ENCODE data around the gene DCAKD.
"Not testable (repeated sequence)": the region's sequence is repeated elsewhere in the genome, so short reads cannot be mapped to it uniquely, and the experiment has no call there.

The DCAKD gene

DNA sequence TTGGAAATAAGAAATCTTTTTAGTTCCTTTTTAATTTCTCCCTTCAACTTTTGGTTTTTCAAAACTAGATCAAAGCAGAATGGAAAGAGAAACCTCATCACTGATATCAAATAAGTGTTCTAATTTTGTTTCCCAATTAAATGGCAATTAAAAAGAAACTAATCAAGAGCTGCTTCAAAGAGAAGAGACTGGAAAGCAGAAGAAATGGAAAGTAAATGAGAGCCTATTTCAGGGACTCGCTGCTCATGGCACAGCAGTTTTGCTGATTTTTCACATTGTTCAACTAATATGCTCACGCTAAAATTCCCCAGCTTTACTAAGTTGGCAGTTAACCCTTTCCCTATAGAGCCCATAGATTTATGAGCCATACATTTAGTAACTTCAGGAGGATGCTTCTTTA lies 16.2 kb upstream of the DCAKD start:
- in situ Hi-C loops (cut with HindIII; ENCODE audit: low sequenced_read_pairs) = no loop called here

DNA sequence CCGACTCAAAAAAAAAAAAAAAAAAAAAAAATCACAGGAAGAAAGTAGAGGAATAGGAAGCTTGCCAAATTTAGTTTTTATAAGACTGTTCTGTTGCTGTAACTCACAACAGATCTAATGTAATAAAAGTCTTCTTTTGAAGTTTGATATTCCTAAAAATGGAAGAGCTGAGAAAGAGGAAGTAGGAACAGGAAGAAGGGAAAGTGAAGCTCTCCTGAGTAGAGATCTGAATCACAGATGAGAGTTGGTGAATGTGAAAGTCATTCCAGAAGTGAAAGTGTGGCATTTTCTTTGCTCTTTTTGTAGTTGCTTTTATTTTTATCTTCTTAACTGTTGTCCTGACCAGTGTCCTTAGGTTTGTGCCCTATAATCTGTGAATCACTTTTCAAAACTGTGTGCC lies 11.8 kb upstream of the DCAKD start:
- in situ Hi-C loops (cut with HindIII; ENCODE audit: low sequenced_read_pairs) = no loop called here

DNA sequence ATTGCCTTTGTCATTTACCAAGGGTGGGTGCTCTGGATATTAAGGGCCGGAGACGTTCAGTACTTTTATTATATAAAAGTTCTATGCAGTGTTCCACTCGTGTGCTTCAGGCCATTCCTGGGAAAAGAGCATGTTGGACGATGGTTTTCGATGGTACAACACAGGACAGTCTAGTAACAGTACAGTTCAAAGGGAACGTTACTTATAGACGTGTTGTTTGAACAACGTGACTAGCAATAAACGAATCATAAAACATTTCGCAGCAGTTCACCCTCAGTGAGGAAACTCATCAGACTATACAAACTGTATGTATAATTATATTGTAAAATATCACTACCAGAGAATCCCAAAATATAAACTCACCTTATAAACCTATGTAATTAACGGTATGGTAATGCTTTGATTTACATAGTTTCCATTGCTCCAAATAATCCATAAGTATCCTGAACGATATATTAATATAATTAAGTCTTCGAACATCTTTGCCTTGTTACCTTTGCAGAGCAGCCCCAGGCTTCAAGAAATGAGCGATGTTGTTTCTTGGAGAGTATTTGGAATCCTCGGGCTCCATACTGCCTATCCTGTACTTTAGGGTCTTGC lies 10.3 kb upstream of the DCAKD start:
- in situ Hi-C loops (cut with HindIII; ENCODE audit: low sequenced_read_pairs) = no loop called here

DNA sequence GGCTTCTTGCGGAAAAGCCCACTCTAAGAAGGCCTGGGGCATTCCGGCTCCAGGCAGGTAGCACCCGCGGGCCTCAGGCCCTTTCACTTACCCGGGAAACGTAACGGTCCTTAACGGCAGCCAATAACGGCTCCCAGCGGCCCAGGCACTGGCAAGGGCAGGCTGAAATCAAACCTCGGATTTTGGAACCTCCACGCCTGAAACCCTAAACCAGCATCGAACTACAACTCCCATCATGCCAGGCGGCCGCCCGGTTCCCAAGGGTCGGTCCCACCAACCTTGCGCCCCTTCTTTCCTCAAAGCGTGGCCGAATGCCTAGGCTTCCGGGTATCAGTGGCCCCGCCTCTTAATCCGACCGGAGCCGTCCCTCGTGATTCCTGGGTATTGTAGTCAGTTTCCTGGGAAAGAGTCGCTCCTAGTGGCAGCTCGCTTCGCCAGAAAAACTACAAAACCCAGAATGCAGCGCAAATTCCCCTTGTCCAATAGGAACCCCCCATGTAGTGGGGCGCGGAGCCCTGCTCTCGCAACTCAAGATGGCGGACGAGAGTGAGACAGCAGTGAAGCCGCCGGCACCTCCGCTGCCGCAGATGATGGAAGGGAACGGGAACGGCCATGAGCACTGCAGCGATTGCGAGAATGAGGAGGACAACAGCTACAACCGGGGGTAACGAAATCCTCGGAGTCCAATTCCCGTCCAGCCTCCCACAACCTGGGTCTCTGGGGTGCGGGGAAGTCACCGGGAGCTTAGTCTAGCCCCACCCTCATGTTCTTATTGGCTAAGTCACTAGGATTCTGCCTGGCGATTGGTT lies 9.6 kb upstream of the DCAKD start, which contains the start of gene NMT1:
NMT1 (plus strand) TSS at position 521 of the 809 bp plus-strand sequence; CDS start at position 534, 13 bp downstream.
- in situ Hi-C loops (cut with HindIII; ENCODE audit: low sequenced_read_pairs) = no loop called here

DNA sequence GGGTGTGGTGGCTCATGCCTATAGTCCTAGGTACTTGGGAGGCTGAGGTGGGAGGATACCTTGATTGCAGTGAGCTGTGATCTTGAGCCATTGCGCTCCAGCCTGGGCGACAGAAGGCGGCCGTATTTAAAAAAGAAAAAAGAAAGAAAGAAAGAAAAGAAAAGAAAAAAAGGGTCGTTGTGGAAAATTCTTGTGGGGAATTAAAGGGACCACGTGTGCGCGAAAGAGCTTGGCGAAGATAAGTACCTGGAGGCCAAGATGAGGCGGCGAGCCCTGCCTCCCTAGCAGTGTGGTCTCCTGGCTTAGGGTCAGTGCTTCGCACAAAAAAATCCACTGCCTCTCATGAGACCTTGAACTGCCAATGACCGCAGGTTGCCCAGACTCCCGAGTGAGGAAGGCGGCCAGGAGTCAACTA lies 9.0 kb upstream of the DCAKD start:
- in situ Hi-C loops (cut with HindIII; ENCODE audit: low sequenced_read_pairs) = no loop called here

DNA sequence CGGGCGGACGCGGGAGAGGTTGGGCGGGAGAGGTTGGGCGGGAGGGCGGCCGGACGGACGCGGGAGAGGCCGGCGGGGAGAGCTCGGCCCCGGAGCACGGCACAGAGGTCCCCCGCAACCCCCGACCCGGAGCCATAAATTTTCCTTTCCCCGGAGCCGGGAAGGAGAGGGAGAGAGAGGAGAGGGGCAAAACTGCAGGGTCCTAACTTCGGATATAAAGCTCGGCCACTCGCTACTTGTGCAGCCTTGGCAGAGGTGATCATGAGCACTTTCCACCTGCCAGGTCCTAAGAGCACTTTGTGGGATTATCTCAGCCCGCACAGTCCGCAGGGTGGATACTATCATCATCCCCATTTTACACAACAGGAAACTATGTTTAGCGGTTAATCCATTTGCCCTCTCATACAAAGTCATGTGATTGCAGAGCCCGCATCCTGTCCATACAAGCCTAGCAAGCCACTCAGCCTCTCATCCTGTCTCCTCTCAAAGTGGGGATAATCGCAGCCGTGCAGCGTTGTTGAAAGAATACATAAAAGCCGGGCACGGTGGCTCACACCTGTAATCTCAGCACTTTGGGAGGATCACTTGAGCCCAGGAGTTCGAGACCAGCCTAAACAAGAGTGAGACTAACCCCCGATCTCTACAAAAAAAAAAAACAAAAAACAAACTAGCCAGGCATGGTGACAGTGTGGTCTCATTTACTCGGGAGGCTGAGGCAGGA lies 780 bp upstream of the DCAKD start:
- in situ Hi-C loops (cut with HindIII; ENCODE audit: low sequenced_read_pairs) = no loop called here

DNA sequence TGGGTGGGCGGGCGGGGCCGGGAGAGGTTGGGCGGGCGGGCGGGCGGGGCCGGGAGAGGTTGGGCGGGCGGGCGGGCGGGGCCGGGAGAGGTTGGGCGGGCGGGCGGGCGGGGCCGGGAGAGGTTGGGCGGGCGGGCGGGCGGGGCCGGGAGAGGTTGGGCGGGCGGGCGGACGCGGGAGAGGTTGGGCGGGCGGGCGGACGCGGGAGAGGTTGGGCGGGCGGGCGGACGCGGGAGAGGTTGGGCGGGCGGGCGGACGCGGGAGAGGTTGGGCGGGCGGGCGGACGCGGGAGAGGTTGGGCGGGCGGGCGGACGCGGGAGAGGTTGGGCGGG lies 254 bp upstream of the DCAKD start:
- in situ Hi-C loops (cut with HindIII; ENCODE audit: low sequenced_read_pairs) = not testable (repeated sequence)

DNA sequence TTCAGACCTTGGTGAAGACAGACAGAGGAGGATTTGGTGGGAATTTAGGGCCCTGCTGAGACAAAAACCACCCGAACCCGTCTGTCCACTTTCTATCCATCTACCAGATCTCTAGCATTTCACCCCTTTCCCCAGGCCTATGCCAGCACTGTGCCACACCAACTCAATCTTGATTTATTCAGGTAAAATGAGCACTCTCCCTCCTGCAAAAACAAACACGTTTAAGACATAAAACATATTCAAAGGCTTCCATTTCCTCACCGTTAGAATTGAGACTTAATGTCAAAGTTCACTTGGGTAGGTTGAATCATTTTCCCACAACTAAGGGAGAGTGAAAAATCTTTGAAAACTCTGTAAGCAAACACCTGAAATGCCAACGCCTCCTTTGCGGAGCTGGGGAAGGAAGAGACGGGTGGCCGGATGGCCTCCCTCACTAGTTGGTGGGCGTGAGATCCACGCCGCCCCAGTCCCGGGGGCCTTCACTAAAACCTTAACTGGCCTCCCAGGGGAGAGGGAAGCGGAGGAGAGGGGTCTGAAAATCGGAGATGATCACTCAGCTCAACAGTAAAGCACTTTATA lies 862 bp downstream of the DCAKD start:
- in situ Hi-C loops (cut with HindIII; ENCODE audit: low sequenced_read_pairs) = no loop called here

DNA sequence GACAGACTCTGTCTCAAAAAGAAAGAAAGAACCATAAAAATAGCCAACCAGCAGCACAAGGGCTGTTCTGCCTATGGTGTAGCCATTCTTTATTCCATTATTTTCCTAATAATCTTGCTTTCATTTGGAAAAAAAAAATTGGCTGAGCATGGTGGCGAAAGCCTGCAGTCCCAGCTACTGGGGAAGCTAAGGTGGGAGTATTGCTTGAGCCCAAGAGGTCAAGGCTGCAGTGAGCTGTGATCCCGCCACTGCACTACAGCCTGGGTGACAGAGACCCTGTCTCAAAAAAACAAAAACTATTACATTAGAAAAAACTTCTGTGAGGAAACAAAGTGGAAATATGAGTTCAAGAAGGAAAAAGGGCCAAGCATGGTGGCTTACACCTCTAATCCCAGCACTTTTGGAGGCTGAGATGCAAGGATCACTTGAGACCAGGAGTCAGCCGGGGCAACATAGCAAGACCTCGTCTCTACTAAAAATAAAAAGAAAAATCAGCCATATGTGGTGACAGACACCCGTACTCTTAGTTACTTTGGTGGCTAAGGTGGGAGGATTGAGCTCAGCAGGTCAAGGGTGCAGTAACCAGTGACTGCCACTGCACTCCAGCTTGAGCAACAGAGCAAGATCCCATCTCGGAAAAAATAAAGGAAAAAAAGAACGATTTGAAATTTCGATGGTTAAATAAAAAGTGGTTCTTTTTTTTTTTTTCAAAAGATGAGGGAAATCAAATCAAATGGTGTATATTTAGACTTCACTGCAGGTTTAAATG lies 2.5 kb downstream of the DCAKD start:
- in situ Hi-C loops (cut with HindIII; ENCODE audit: low sequenced_read_pairs) = no loop called here

DNA sequence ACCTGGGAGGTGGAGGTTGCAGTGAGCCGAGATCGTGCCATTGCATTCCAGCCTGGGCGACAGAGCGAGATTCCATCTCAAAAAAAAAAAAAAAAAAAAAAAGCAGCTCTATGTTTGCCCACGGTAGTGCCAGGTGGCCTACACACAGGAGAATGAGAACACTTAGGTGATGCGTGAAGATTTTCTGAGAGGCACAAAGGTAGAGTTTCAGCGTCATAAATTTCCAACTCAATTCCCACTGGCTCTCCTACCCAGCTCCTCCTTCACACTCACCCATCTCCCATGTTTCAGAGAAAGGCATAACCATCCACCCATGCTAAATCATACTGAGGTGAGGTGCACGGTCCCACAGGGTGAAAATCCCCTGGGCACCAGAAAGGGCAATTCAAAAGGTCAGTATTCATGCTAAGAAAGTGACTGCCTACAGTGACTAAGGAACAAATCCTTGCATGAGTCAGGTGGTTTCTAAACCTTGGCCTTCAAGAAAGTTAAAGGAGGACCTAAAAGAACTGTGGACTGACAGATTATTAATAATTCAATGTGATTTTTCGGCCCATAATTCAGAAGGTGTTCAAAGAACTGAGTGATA lies 4.8 kb downstream of the DCAKD start:
- in situ Hi-C loops (cut with HindIII; ENCODE audit: low sequenced_read_pairs) = no loop called here

DNA sequence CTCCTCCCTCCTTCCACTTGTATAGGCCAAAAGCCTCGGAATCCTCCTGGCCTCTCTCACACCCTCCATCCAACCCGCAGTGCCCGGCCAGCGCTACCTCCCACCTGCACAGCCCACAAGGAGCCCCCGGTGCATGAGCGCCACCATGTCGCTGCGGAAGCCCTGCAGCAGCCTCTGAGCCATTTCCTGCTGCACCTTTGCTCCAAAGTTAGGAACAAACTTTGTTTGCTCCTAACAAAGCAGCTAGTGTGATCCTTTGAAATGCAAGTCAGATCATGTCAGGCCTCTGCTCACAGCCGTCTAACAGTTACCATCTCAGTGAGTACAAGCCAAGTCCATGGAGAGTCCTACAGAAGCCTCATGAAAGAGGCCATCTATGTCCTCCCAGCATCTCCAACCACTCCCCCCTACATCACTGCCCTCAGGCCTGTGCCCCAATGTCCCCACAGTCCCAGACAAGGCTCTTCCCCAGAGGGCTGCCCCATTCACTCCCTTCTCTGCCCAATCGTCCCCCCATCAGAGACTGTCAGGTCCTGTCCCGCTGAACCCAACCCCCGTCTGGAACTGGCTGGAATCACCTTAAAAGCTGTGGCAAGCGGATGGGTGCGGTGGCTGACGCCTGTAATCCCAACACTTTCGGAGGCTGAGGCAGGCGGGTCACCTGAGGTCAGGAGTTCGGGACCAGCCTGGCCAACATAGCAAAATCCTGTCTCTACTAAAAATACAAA lies 7.5 kb downstream of the DCAKD start:
- in situ Hi-C loops (cut with HindIII; ENCODE audit: low sequenced_read_pairs) = no loop called here

DNA sequence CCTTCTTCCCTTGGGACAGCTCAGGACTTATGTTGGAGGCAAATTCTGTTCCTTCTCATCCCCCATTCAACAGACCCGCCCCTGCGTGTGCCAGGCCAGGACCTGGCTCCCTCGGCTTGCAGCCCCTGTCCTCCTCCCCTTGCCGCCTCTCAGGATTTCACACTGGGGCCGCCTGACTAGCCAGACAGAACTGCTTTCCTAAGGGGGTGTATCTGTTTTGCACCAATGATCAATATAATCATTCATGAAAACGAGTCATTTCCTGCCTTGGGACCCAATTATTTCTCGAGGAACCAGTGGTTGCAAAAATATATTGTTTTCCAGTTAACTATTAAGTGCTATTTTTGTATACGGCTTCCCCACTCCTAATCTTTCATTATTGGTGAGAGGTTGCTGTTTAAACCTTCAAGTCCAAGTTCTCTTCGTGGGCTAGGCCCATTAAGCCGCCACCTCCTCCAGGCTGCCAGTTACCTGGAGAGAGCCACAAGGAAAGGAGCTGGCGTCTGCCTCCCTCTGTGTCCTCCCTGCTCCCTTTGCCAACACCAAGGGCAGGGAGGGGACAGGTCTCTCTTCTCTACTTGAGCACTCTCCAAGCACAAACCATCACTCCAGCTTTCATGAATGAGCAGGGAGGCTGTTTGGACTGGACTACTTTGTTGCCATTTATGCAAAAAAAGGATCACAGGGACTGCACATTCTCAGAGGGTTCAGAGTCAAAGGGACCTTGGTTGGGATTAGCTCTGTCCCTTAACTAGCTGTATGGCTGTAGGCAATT lies 8.9 kb downstream of the DCAKD start:
- in situ Hi-C loops (cut with HindIII; ENCODE audit: low sequenced_read_pairs) = no loop called here

DNA sequence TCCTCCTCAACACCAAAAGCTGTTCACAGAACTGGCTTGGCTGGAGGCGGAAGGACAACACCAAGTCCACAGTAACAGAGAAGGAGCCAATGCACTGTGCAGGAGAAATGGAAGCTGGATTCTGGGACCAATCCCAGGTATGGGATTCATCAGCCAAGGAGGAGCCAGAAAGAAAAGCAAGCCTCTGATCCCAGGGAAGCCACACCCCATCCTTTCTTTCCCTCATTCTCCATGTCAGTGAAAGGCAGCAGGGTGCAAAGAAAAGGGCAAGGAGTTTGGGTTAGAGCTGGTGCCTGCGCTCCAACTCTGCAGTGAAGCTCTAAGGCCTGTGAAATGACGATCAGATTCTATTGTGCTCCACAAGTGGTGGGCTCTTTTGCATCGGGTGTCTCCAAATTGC lies 11.0 kb downstream of the DCAKD start:
- in situ Hi-C loops (cut with HindIII; ENCODE audit: low sequenced_read_pairs) = no loop called here

DNA sequence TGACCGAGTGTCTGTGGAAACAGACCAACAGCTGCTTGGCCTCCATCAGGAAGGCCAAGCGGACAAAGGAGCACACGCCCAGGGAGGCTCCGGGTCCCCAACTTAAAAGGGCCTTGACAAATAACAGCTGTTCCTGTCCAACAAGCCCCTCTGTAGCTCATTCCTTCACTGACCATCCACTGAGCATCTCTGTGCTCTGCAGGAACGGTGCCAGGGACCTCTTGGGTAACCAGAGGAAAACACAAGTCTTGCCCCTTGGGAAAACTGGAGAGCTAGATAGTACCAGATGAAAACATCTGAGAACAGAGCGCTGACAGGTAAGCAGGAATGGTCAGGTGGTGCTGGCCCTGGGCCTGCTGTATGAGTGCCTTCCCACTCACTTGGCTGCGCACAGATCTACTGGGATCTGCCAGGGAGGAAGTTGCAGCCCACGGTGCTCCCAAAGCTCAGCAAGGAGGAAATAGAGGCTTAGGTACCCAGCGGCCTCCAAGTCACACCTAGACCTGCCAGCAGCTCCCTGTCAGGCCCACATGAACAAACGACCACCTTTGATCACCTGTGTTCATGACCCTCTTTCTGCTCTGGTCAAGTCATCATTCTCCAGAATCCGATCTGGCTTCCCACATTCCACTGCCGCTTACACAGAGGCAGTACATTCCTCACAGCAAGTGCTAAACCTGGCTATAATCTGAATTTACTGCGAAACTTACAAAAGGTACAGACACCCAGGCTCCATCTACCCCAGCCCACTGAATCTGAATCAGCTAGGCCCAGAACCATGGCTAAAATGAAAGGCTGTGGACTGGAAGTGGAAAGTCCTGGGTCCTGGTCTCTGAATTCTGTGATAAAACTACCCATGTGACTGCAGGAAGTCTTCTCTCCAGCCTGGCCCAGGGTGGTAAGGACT lies 12.5 kb downstream of the DCAKD start:
- in situ Hi-C loops (cut with HindIII; ENCODE audit: low sequenced_read_pairs) = no loop called here

DNA sequence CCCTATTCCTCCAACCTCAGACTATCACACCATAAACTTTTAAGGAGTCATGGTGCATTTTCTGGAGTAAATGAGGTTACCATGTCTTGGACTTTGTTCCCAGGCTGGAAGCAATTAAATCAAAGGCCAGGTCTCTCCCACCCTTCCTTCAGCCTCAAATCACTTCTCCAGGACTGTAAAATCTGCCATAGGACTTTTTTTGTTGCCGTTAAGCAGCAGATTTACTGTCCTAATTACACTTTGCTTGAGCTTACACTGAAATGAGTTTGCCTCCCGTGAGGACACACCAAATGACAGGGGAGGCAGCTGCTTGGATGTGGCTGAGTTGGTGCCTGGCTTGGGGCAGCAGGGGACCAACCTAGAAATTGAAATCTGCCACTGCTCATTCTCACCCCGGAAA lies 14.7 kb downstream of the DCAKD start:
- in situ Hi-C loops (cut with HindIII; ENCODE audit: low sequenced_read_pairs) = no loop called here

DNA sequence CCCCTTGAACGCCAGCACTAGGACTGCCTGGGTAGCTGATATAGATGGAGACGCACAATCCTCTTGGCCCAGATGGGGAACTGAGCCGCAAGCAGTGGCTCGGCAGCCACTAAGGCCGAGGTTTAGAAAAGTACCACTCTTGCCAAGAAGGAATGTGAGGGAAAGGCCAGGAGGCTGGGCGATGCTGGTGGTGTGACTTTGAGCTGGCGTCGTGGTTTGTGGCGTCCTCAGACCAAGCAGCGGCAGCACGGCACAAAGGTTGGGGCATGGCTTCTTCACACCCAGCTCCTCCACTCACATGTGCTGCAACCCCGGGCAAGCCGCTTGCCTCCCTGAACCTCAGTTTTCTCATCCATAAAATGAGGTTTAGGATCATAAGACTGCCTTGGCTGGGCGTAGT lies 15.6 kb downstream of the DCAKD start:
- in situ Hi-C loops (cut with HindIII; ENCODE audit: low sequenced_read_pairs) = no loop called here

DNA sequence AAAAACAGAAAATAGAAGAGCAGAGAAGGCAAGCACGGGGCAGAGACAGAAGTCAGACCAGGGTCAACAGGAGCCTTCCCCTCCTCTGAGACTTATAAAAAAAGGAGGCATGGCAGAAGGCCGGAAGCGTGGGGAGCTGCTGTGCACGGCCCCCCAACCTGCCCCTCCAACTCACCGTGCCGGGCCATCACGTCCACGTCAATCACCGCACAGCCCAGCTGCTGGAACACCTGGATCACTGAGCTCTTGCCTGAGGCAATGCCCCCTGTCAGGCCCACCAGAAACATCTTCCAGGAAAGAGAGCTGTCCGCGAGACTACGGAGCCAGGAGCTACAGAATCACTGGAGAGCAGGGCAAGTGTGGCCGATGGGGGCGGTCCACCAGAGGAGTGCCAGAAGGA lies 16.8 kb downstream of the DCAKD start:
- in situ Hi-C loops (cut with HindIII; ENCODE audit: low sequenced_read_pairs) = no loop called here

DNA sequence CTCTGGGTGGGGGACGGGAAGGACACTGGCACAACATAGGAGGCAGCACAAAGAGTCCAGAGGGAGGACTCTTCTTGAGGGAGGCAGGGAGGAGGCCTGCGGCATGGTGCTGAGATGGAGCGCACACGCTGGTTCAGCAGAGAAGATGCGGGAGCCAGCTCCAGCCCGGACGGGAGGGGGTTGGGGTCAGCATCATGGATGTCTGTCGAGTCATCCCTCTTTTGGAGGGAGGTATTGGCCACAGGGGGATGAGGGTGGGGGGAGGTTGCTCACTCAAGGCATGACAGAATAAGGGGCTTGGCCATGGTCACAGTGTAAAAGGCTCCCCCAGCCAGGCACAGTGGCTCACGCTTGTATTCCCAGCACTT lies 19.3 kb downstream of the DCAKD start:
- in situ Hi-C loops (cut with HindIII; ENCODE audit: low sequenced_read_pairs) = no loop called here

Measured in DLD1 (cell line).